NT2/D1 (cell line): ENCODE measurements around the gene ARHGAP35.

Experiments
- SUZ12 ChIP-seq: IDR thresholded peaks from 2 replicates; pipeline ENCODE4 v1.6.1; 2011; ENCODE audit not compliant: insufficient read length, insufficient read depth; ENCODE audit errors: extremely low read depth
- YY1 ChIP-seq: IDR thresholded peaks from 2 replicates; pipeline ENCODE4 v1.6.1; 2011; ENCODE audit not compliant: insufficient read length, insufficient read depth
- ZNF274 ChIP-seq: IDR thresholded peaks from 2 replicates; pipeline ENCODE4 v1.6.1; 2011; ENCODE audit warnings: mild to moderate bottlenecking, low read depth, low read length

GRCh38 chr19:46848389-46848788, 12.4 kb upstream of the ARHGAP35 start:
- no peak for TF ChIP-seq SUZ12
- TF ChIP-seq YY1 = no peak
- no peak for TF ChIP-seq ZNF274
